ENCODE measurements around the gene AKR1C4. TPM values are rescaled to one million over a fixed set of nuclear protein-coding genes. Genes with fewer than 3 reads are reported as not detected.

Gene AKR1C4
- total RNA-seq, 1 experiment from 2014 or later, result not detected

DNA sequence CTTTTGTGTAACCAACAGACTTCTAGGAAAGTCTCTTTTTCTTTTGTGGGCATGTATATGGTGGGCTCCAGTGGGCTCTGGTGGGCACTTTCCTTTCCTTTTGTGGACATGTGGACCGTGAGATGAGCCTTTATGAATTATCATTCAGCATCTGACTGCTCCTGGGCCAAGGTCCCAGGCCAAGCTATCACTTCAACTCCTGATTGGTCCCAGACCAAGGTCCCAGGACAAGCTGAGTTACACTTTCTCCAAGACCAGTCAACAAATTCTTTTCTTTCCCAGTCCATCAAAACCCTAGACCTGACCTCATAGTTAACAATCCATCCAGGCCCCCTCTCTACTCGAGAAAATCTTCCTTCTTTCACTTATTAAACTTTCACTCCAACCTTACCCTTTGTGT, 12.7 kb upstream of the AKR1C4 start:
- H3K4me1 ChIP-seq (ENCODE audit: insufficient read depth, low read length), result no peaks in the 10 kb centered on the region
- H3T11ph ChIP-seq (ENCODE audit: low read length), result no peak overlapping the region
- H4K5ac ChIP-seq (ENCODE audit: insufficient read length, low read depth, low read length), result no peak overlapping the region
- Mint-ChIP-seq H3K27me3 (ENCODE audit: low read depth) (peaks cover 2% of the 10 kb centered on the region), H3K27ac (no peak overlapping the region), H3K36me3 (ENCODE audit: insufficient read depth in 1 of 3, low read depth in 3 of 3) (peaks cover 0 to 2% (median 0%) of the 10 kb centered on the region in 3 experiments; a peak in 2 of 7 replicates), H3K9me3 (peaks cover 30 to 63% of the 10 kb centered on the region in 2 experiments), H3K4me1 (0 out of 4 replicates have a peak, but pooled peaks cover 0 to 3% of the 10 kb centered on the region in 2 experiments), H3K4me3 (no peak overlapping the region)
- H2AFZ ChIP-seq (ENCODE audit: low read length), result no peak overlapping the region
- no peaks in the 10 kb centered on the region for H3K79me1 ChIP-seq (ENCODE audit: insufficient read depth, low read depth, low read length, poor library complexity, severe bottlenecking)
- no peak overlapping the region for H2AK5ac ChIP-seq (ENCODE audit: insufficient read length, low read length)
- H4K91ac ChIP-seq (ENCODE audit: insufficient read length, low read depth, low read length), result no peak overlapping the region
- H2BK12ac ChIP-seq (ENCODE audit: insufficient read length, low read depth, low read length), result no peak overlapping the region
- H3K23me2 ChIP-seq (ENCODE audit: insufficient read length, low read depth, low read length, poor library complexity, severe bottlenecking), result no peaks in the 10 kb centered on the region
- TF ChIP-seq, protein P1, sequence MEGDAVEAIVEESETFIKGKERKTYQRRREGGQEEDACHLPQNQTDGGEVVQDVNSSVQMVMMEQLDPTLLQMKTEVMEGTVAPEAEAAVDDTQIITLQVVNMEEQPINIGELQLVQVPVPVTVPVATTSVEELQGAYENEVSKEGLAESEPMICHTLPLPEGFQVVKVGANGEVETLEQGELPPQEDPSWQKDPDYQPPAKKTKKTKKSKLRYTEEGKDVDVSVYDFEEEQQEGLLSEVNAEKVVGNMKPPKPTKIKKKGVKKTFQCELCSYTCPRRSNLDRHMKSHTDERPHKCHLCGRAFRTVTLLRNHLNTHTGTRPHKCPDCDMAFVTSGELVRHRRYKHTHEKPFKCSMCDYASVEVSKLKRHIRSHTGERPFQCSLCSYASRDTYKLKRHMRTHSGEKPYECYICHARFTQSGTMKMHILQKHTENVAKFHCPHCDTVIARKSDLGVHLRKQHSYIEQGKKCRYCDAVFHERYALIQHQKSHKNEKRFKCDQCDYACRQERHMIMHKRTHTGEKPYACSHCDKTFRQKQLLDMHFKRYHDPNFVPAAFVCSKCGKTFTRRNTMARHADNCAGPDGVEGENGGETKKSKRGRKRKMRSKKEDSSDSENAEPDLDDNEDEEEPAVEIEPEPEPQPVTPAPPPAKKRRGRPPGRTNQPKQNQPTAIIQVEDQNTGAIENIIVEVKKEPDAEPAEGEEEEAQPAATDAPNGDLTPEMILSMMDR (conservative IDR thresholded peaks at IDR 0.05), result no peak
- H4K8ac ChIP-seq (replicated peaks; ENCODE audit: insufficient read length, low read depth, low read length), result no peak overlapping the region
- H2BK120ac ChIP-seq (ENCODE audit: low read depth, low read length, poor library complexity, severe bottlenecking), result no peak overlapping the region
- no peak overlapping the region for H3K18ac ChIP-seq (ENCODE audit: insufficient read length, low read depth, low read length)
- H3K4me2 ChIP-seq (ENCODE audit: insufficient read depth, insufficient read length, low read length), result no peak overlapping the region
- H3K56ac ChIP-seq (ENCODE audit: insufficient read length, low read depth, low read length), result no peak overlapping the region
- no peaks in the 10 kb centered on the region for H4K20me1 ChIP-seq (ENCODE audit: control insufficient read depth, insufficient read depth, insufficient read length)
- no peaks in the 10 kb centered on the region for H3K79me2 ChIP-seq (ENCODE audit: insufficient read depth, low read length)
- no peaks in the 10 kb centered on the region for H3K27me3 ChIP-seq (ENCODE audit: insufficient read depth, low read length)
- no peak overlapping the region for H3K14ac ChIP-seq (ENCODE audit: insufficient read depth, low read length)
- H3K27ac ChIP-seq (ENCODE audit: insufficient read length, low read depth, low read length), result no peak overlapping the region
- no peak overlapping the region for H2BK5ac ChIP-seq (ENCODE audit: insufficient read length, low read length)
- no peaks in the 10 kb centered on the region for H3K9me3 ChIP-seq (ENCODE audit: control insufficient read depth, low read depth, low read length)
- no peak overlapping the region for H3K9ac ChIP-seq (ENCODE audit: extremely low read depth, insufficient read length, low read length)
- WGBS (ENCODE audit: extremely low coverage, insufficient read length, low lambda C conversion rate), result no CpG with 5 or more reads among the region's 2 CpGs
- no peak overlapping the region for H3K4ac ChIP-seq (ENCODE audit: low read depth, low read length)
- no peak overlapping the region for H2BK20ac ChIP-seq (ENCODE audit: low read depth, low read length, poor library complexity, severe bottlenecking)
- no peak overlapping the region for H2BK15ac ChIP-seq (ENCODE audit: low read depth, low read length)
- H3K23ac ChIP-seq (ENCODE audit: insufficient read length, low read depth, low read length), result no peak overlapping the region
- DNase-seq, result no peak

Measured in H9 (cell line).